Endothelial cell of umbilical vein (primary cell): ENCODE measurements around the gene KIAA0930. TPM values are rescaled to one million over a fixed set of nuclear protein-coding genes. Genes with fewer than 3 reads are reported as not detected.
"Not testable (repeated sequence)": the region's sequence is repeated elsewhere in the genome, so short reads cannot be mapped to it uniquely, and the experiment has no call there.

Experiments used
- BruUV-seq: library from RNA; stranded (reverse); fragments of 400-500 nt; replicated peaks from 2 replicates; lab custom pipeline; 2021; lab: Mats Ljungman, UMichigan
- CTCF ChIA-PET: fragments of 300-600, 350-600 bp; sonication (Branson Sonifier 250); formaldehyde crosslinking; loops from one replicate; lab custom pipeline; 2021; ENCODE audit warnings: antibody characterized with exemption, inconsistent platforms; lab: Charles Lee
- POLR2A ChIA-PET: fragments of 300-600, 350-600 bp; sonication (Branson Sonifier 250); formaldehyde crosslinking; loops from one replicate; lab custom pipeline; 2021; ENCODE audit warnings: antibody characterized with exemption, inconsistent platforms; lab: Charles Lee
- DNase-seq: peaks from one replicate; pipeline ENCODE4 v3.0.0-alpha.2; 2011; ENCODE audit warnings: low read depth, low spot score
- FAIRE-seq: peaks from 2 replicates; lab custom pipeline; 2011; peaks lifted over from hg19 to GRCh38; lab: Jason Lieb, UNC
- H2AFZ ChIP-seq: 2 replicates; pipeline ENCODE4 v1.6.0; 2012; ENCODE audit warnings: low read depth, low read length, control low read depth, inconsistent platforms
- H3K27ac ChIP-seq: 2 replicates; pipeline ENCODE4 v1.5.1; 2011; ENCODE audit warnings: low read depth, mild to moderate bottlenecking, control low read depth, low read length, moderate library complexity; ENCODE audit not compliant: insufficient read depth
- H3K27me3 ChIP-seq, 2 experiments: 2 replicates each; pipeline versions ENCODE4 v1.6.0 to v1.6.1; 2011; ENCODE audit warnings: low read length in 2 of 2, mixed read lengths in 1 of 2; ENCODE audit not compliant: control insufficient read depth in 2 of 2, insufficient read depth in 2 of 2
- H3K36me3 ChIP-seq, 2 experiments: 2 replicates in 1 of 2; 3 replicates in 1 of 2; pipeline ENCODE4 v1.5.1; 2011; ENCODE audit warnings: low read length in 2 of 2, mild to moderate bottlenecking in 1 of 2, moderate library complexity in 1 of 2; ENCODE audit not compliant: control insufficient read depth in 2 of 2, insufficient read depth in 2 of 2; ENCODE audit errors: extremely low read depth in 1 of 2
- H3K4me1 ChIP-seq: 3 replicates; pipeline ENCODE4 v1.5.1; 2011; ENCODE audit warnings: mild to moderate bottlenecking, low read length; ENCODE audit not compliant: control insufficient read depth, insufficient read depth; ENCODE audit errors: extremely low read depth
- H3K4me2 ChIP-seq: 2 replicates; pipeline ENCODE4 v1.6.1; 2011; ENCODE audit warnings: low read length, control low read depth, mixed read lengths; ENCODE audit not compliant: insufficient read depth
- H3K4me3 ChIP-seq, 3 experiments: fragments of 200-600 bp in 1 of 3; sonication (generic), shearing (Covaris generic) in 1 of 3; replicated peaks in 1 of 3; 2 replicates each; pipeline ENCODE4 v1.5.1; 2011 to 2016; ENCODE audit warnings: control low read depth in 3 of 3, low read length in 3 of 3, mild to moderate bottlenecking in 2 of 3, inconsistent platforms in 1 of 3, low read depth in 1 of 3, moderate library complexity in 1 of 3; ENCODE audit not compliant: insufficient read depth in 1 of 3
- H3K79me2 ChIP-seq: 2 replicates; pipeline ENCODE4 v1.6.0; 2012; ENCODE audit warnings: low read length, inconsistent platforms; ENCODE audit not compliant: control insufficient read depth, insufficient read depth
- H3K9ac ChIP-seq: replicated peaks from 2 replicates; pipeline ENCODE3; 2011; ENCODE audit warnings: low read length, control low read depth; ENCODE audit not compliant: insufficient read depth; ENCODE audit errors: extremely low read depth
- H3K9me1 ChIP-seq: replicated peaks from 3 replicates; pipeline ENCODE4 v1.6.0; 2011; ENCODE audit warnings: mild to moderate bottlenecking, low read length; ENCODE audit not compliant: control insufficient read depth, insufficient read depth; ENCODE audit errors: extremely low read depth
- H3K9me3 ChIP-seq: replicated peaks from 2 replicates; pipeline ENCODE4 v1.5.1; 2012; ENCODE audit warnings: low read length, inconsistent platforms; ENCODE audit not compliant: control insufficient read depth, insufficient read depth
- H4K20me1 ChIP-seq: replicated peaks from 2 replicates; pipeline ENCODE3; 2011; ENCODE audit warnings: mild to moderate bottlenecking, low read length; ENCODE audit not compliant: control insufficient read depth, insufficient read depth; ENCODE audit errors: extremely low read depth
- CTCF ChIP-seq, 2 donors: IDR thresholded peaks; 1 replicate in 1 of 2; 2 replicates in 1 of 2; pipeline ENCODE4 v1.5.1; 2011; ENCODE audit warnings: low read length in 2 of 2, mild to moderate bottlenecking in 2 of 2, moderate library complexity in 2 of 2, control low read depth in 1 of 2, inconsistent platforms in 1 of 2, low read depth in 1 of 2; ENCODE audit not compliant: insufficient read depth in 1 of 2; ENCODE audit errors: extremely low read depth in 1 of 2
- EZH2 ChIP-seq: IDR thresholded peaks from 2 replicates; pipeline ENCODE4 v1.6.1; 2012; ENCODE audit warnings: borderline replicate concordance, low read depth, mild to moderate bottlenecking, moderate library complexity, low read length, inconsistent platforms; ENCODE audit not compliant: severe bottlenecking
- FOS ChIP-seq: IDR thresholded peaks from 2 replicates; pipeline ENCODE4 v1.6.1; 2011; ENCODE audit warnings: mild to moderate bottlenecking, low read length, moderate library complexity, borderline replicate concordance; ENCODE audit not compliant: insufficient read depth
- GATA2 ChIP-seq: IDR thresholded peaks from 2 replicates; pipeline ENCODE4 v1.7.0; 2011; ENCODE audit warnings: low read depth, mild to moderate bottlenecking, moderate library complexity, mixed read lengths, low read length; ENCODE audit not compliant: insufficient read length, insufficient read depth
- JUN ChIP-seq: IDR thresholded peaks from 2 replicates; pipeline ENCODE4 v1.6.1; 2011; ENCODE audit warnings: borderline replicate concordance, low read depth; ENCODE audit not compliant: insufficient read length, insufficient read depth
- MAX ChIP-seq: IDR thresholded peaks from 2 replicates; pipeline ENCODE4 v1.6.1; 2011; ENCODE audit not compliant: insufficient read depth, insufficient read length
- MYC ChIP-seq: IDR thresholded peaks from one replicate; pipeline ENCODE4 v1.6.1; 2011; ENCODE audit warnings: mild to moderate bottlenecking, low read depth, low read length
- POLR2A ChIP-seq: IDR thresholded peaks from 2 replicates; pipeline ENCODE4 v1.6.1; 2012; ENCODE audit warnings: low read depth, mild to moderate bottlenecking, control low read depth, low read length
- POLR2AphosphoS5 ChIP-seq: IDR thresholded peaks from 2 replicates; pipeline ENCODE4 v1.6.1; 2012; ENCODE audit warnings: low read depth, mild to moderate bottlenecking, control low read depth, low read length, moderate library complexity; ENCODE audit not compliant: insufficient read depth
- dilution Hi-C: fragments of 300-500 bp; cut with MboI; formaldehyde crosslinking; loops from one replicate; pipeline ENCODE4 v1.15.0; 2019; ENCODE audit warnings: low sequenced_read_pairs; ENCODE audit not compliant: extremely low pct_ligation_motif_present
- intact Hi-C: fragments of 100-400 bp; cut with micrococcal nuclease; formaldehyde crosslinking; loops from one replicate; pipeline ENCODE4 v1.10.0; 2022
- polyA plus RNA-seq, 4 experiments: library from polyadenylated mRNA; depleted of rRNA in 3 of 4; stranded (reverse) in 3 of 4; unstranded in 1 of 4; fragments of >200 nt; gene quantifications; 2 replicates each; pipeline versions ENCODE4 v1.2.1 to v1.2.3, GENCODE V29; 2011 to 2012; ENCODE audit warnings: missing spikeins in 1 of 4
- total RNA-seq: library from RNA; stranded (reverse); gene quantifications from 2 replicates; pipeline ENCODE4 v1.2.3, GENCODE V29; 2021

The KIAA0930 gene
- total and polyA plus RNA-seq, 2 donors (not counting 3 experiments of a cell fraction or from before 2014, with no cell fraction given), result 37.9 to 53.6 TPM

GRCh38 chr22:45261407-45262088 is 20.9 kb upstream of the KIAA0930 start:
- H3K9me1 ChIP-seq, result no peaks in the 10 kb centered on the region
- TF ChIP-seq MAX (no peak), POLR2A (no peak), EZH2 (no peak), POLR2AphosphoS5 (no peak), JUN (no peak), FOS (no peak), CTCF (IDR thresholded peaks at IDR 0.05; ENCODE audit: extremely low read depth in 1 of 2, insufficient read depth in 1 of 2, low read depth in 1 of 2, low read length in 2 of 2) (no peak), MYC (no peak), GATA2 (no peak)
- intact Hi-C loops, result loop anchor here (2.0 to 5.0 kb wide), 3 partner anchors 15 to 441 kb away; partner anchors contain the start of gene NUP50
- no peak overlapping the region for H3K4me3 ChIP-seq
- no peaks in the 10 kb centered on the region for H3K36me3 ChIP-seq
- dilution Hi-C loops, result no loop called here
- H3K27me3 ChIP-seq, result peaks cover 0 to 5% of the 10 kb centered on the region in 2 experiments
- H3K27ac ChIP-seq, result no peak overlapping the region
- BruUV-seq, result no TSS peak
- no peak for DNase-seq
- H3K4me2 ChIP-seq, result no peak overlapping the region
- ChIA-PET POLR2A (no interaction called here), CTCF (interaction anchor here (0.9 to 2.2 kb wide), 7 partner anchors 15 to 253 kb away, joined by 3 to 9 read pairs (median 5); partner anchors contain the start of gene NUP50)
- H3K9ac ChIP-seq, result no peak overlapping the region
- H3K4me1 ChIP-seq, result no peaks in the 10 kb centered on the region
- no peaks in the 10 kb centered on the region for H4K20me1 ChIP-seq
- H2AFZ ChIP-seq, result no peak overlapping the region
- no peak for FAIRE-seq
- no peaks in the 10 kb centered on the region for H3K9me3 ChIP-seq
- H3K79me2 ChIP-seq, result no peaks in the 10 kb centered on the region

- H3K4me3 ChIP-seq, POLR2A ChIA-PET, H3K9ac ChIP-seq, H3K36me3 ChIP-seq, H4K20me1 ChIP-seq, H2AFZ ChIP-seq, DNase-seq, H3K27me3 ChIP-seq, H3K27ac ChIP-seq, CTCF ChIA-PET, H3K4me2 ChIP-seq, H3K4me1 ChIP-seq, H3K9me3 ChIP-seq, FAIRE-seq, BruUV-seq, dilution Hi-C loops, H3K9me1 ChIP-seq, H3K79me2 ChIP-seq: not testable (repeated sequence)
- intact Hi-C loops, result loop anchor here (5.0 kb wide), 1 partner anchor 98 kb away; the partner anchor contains the start of gene NUP50
These were observed 19.7 kb upstream of the KIAA0930 start for GRCh38 chr22:45260395-45260759.
